Tibial artery (tissue), 4 donors: Measurements from ENCODE around the gene ACVRL1.

ENCODE experiments used
- DNase-seq, 2 donors: peaks; one replicate each; pipeline ENCODE4 v3.0.0-alpha.2; 2019
- H3K27ac ChIP-seq, 2 donors: fragments of 200-600 bp; sonication (generic) in 1 of 2; 1 replicate in 1 of 2; 2 replicates in 1 of 2; pipeline ENCODE4 v1.5.1; 2018 to 2019; ENCODE audit warnings: mild to moderate bottlenecking in 1 of 2
- H3K27me3 ChIP-seq, 2 donors: fragments of 200-600 bp; sonication (generic) in 1 of 2; one replicate each; pipeline versions ENCODE4 v1.5.1 to v1.6.0; 2016 to 2019
- H3K36me3 ChIP-seq, 3 donors: fragments of 200-600 bp; sonication (generic) in 2 of 3; one replicate each; pipeline ENCODE4 v1.5.1; 2016 to 2019; ENCODE audit warnings: mild to moderate bottlenecking in 2 of 3
- H3K4me1 ChIP-seq, 4 donors: fragments of 200-600 bp; sonication (generic) in 2 of 4; 1 replicate in 3 of 4; 2 replicates in 1 of 4; pipeline ENCODE4 v1.5.1; 2016 to 2019
- H3K4me3 ChIP-seq, 2 donors: fragments of 200-600 bp; sonication (generic) in 1 of 2; 1 replicate in 1 of 2; 2 replicates in 1 of 2; pipeline ENCODE4 v1.5.1; 2018 to 2019; ENCODE audit warnings: mild to moderate bottlenecking in 2 of 2
- H3K9me3 ChIP-seq, 3 donors: fragments of 200-600 bp; sonication (generic) in 1 of 3; one replicate each; pipeline ENCODE4 v1.5.1; 2016 to 2019
- intact Hi-C: fragments of 100-400 bp; cut with DNase I; formaldehyde crosslinking; loops from one replicate; pipeline ENCODE4 v1.15.0; 2023; ENCODE audit warnings: low total_unique reads
- TF ChIP-seq, protein P1 (sequence below), 2 experiments: fragments of 200-600 bp in 1 of 2; fragments of 450-650 bp in 1 of 2; IDR thresholded peaks; one replicate each; pipeline ENCODE4 v1.5.1; 2017 to 2019; ENCODE audit warnings: antibody characterized with exemption in 2 of 2, mild to moderate bottlenecking in 1 of 2, moderate library complexity in 1 of 2

The ACVRL1 gene

GRCh38 chr12:51911788-51912711 lies 4.7 kb downstream of the ACVRL1 start:
- intact Hi-C loops: no loop called here
- peak; percentile 62 to 72 for DNase-seq
- peaks cover 0 to 52% of the 10 kb centered on the region in 2 donors for H3K27me3 ChIP-seq
- no peak overlapping the region for H3K27ac ChIP-seq
- peaks cover 0 to 4% (median 0%) of the 10 kb centered on the region in 3 donors for H3K36me3 ChIP-seq
- no peak overlapping the region for H3K4me3 ChIP-seq
- TF ChIP-seq, protein P1, sequence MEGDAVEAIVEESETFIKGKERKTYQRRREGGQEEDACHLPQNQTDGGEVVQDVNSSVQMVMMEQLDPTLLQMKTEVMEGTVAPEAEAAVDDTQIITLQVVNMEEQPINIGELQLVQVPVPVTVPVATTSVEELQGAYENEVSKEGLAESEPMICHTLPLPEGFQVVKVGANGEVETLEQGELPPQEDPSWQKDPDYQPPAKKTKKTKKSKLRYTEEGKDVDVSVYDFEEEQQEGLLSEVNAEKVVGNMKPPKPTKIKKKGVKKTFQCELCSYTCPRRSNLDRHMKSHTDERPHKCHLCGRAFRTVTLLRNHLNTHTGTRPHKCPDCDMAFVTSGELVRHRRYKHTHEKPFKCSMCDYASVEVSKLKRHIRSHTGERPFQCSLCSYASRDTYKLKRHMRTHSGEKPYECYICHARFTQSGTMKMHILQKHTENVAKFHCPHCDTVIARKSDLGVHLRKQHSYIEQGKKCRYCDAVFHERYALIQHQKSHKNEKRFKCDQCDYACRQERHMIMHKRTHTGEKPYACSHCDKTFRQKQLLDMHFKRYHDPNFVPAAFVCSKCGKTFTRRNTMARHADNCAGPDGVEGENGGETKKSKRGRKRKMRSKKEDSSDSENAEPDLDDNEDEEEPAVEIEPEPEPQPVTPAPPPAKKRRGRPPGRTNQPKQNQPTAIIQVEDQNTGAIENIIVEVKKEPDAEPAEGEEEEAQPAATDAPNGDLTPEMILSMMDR (IDR thresholded peaks at IDR 0.05): no peak
- H3K9me3 ChIP-seq: no peaks in the 10 kb centered on the region
- H3K4me1 ChIP-seq: peaks cover 0 to 24% (median 13%) of the 10 kb centered on the region in 4 donors

- peak in 1 of 2 donors; percentile 60 for DNase-seq
- H3K9me3 ChIP-seq: no peaks in the 10 kb centered on the region
- TF ChIP-seq, protein P1 (IDR thresholded peaks at IDR 0.05): no peak
- no peak overlapping the region for H3K27ac ChIP-seq
- intact Hi-C loops: no loop called here
- peaks cover 0 to 17% (median 6%) of the 10 kb centered on the region in 4 donors for H3K4me1 ChIP-seq
- H3K4me3 ChIP-seq: no peak overlapping the region
- peaks cover 0 to 44% of the 10 kb centered on the region in 2 donors for H3K27me3 ChIP-seq
- peaks cover 0 to 4% (median 0%) of the 10 kb centered on the region in 3 donors for H3K36me3 ChIP-seq
Observed at GRCh38 chr12:51913071-51914033, 6.0 kb downstream of the ACVRL1 start.

- peaks cover 0 to 35% of the 10 kb centered on the region in 2 donors for H3K27me3 ChIP-seq
- DNase-seq: no peak
- no peak overlapping the region for H3K4me3 ChIP-seq
- peaks cover 0 to 4% (median 0%) of the 10 kb centered on the region in 3 donors for H3K36me3 ChIP-seq
- intact Hi-C loops: no loop called here
- no peak overlapping the region for H3K27ac ChIP-seq
- TF ChIP-seq, protein P1 (IDR thresholded peaks at IDR 0.05): no peak
- peaks cover 0 to 17% (median 6%) of the 10 kb centered on the region in 4 donors for H3K4me1 ChIP-seq
- no peaks in the 10 kb centered on the region for H3K9me3 ChIP-seq
Observed at GRCh38 chr12:51914034-51914923, 7.0 kb downstream of the ACVRL1 start.

- H3K9me3 ChIP-seq: no peaks in the 10 kb centered on the region
- intact Hi-C loops: no loop called here
- no peak overlapping the region for H3K4me3 ChIP-seq
- peaks cover 0 to 35% of the 10 kb centered on the region in 2 donors for H3K27me3 ChIP-seq
- TF ChIP-seq, protein P1 (IDR thresholded peaks at IDR 0.05): no peak
- no peak for DNase-seq
- H3K27ac ChIP-seq: no peak overlapping the region
- H3K4me1 ChIP-seq: peaks cover 0 to 13% (median 6%) of the 10 kb centered on the region in 4 donors
- peaks cover 0 to 4% (median 0%) of the 10 kb centered on the region in 3 donors for H3K36me3 ChIP-seq
Observed at GRCh38 chr12:51915003-51915625, 7.8 kb downstream of the ACVRL1 start.
